ENCODE results near the gene CDC26.

- TF ChIP-seq, protein P1, sequence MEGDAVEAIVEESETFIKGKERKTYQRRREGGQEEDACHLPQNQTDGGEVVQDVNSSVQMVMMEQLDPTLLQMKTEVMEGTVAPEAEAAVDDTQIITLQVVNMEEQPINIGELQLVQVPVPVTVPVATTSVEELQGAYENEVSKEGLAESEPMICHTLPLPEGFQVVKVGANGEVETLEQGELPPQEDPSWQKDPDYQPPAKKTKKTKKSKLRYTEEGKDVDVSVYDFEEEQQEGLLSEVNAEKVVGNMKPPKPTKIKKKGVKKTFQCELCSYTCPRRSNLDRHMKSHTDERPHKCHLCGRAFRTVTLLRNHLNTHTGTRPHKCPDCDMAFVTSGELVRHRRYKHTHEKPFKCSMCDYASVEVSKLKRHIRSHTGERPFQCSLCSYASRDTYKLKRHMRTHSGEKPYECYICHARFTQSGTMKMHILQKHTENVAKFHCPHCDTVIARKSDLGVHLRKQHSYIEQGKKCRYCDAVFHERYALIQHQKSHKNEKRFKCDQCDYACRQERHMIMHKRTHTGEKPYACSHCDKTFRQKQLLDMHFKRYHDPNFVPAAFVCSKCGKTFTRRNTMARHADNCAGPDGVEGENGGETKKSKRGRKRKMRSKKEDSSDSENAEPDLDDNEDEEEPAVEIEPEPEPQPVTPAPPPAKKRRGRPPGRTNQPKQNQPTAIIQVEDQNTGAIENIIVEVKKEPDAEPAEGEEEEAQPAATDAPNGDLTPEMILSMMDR (IDR thresholded peaks at IDR 0.05; ENCODE audit: poor library complexity, severe bottlenecking): no peak
- TF ChIP-seq, protein P2, sequence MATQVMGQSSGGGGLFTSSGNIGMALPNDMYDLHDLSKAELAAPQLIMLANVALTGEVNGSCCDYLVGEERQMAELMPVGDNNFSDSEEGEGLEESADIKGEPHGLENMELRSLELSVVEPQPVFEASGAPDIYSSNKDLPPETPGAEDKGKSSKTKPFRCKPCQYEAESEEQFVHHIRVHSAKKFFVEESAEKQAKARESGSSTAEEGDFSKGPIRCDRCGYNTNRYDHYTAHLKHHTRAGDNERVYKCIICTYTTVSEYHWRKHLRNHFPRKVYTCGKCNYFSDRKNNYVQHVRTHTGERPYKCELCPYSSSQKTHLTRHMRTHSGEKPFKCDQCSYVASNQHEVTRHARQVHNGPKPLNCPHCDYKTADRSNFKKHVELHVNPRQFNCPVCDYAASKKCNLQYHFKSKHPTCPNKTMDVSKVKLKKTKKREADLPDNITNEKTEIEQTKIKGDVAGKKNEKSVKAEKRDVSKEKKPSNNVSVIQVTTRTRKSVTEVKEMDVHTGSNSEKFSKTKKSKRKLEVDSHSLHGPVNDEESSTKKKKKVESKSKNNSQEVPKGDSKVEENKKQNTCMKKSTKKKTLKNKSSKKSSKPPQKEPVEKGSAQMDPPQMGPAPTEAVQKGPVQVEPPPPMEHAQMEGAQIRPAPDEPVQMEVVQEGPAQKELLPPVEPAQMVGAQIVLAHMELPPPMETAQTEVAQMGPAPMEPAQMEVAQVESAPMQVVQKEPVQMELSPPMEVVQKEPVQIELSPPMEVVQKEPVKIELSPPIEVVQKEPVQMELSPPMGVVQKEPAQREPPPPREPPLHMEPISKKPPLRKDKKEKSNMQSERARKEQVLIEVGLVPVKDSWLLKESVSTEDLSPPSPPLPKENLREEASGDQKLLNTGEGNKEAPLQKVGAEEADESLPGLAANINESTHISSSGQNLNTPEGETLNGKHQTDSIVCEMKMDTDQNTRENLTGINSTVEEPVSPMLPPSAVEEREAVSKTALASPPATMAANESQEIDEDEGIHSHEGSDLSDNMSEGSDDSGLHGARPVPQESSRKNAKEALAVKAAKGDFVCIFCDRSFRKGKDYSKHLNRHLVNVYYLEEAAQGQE (IDR thresholded peaks at IDR 0.05; ENCODE audit: borderline replicate concordance): no peak
- TF ChIP-seq EZH2 (IDR thresholded peaks at IDR 0.05; ENCODE audit: borderline replicate concordance, insufficient read depth, low read length, poor library complexity, severe bottlenecking) (no peak), SMC3 (conservative IDR thresholded peaks at IDR 0.05; ENCODE audit: poor library complexity) (no peak), EP300 (conservative IDR thresholded peaks at IDR 0.05; ENCODE audit: poor library complexity, severe bottlenecking) (no peak), POLR2AphosphoS5 (IDR thresholded peaks at IDR 0.05) (no peak), RAD21 (conservative IDR thresholded peaks at IDR 0.05) (no peak)
Measured at GRCh38 chr9:113296796-113297558, 21.6 kb upstream of the CDC26 start.

Measured in neural cell (in vitro differentiated cells).